HCT116 (cell line): ENCODE data around the gene ACP6. TPM values are rescaled to one million over a fixed set of nuclear protein-coding genes. Genes with fewer than 3 reads are reported as not detected.
A peak's percentile ranks its signal among the peaks of the same experiment; 100 is the strongest.

Experiments used
- ATAC-seq: fragments of 200-7000 bp; cut with Tn5 transposase; 2 replicates; pipeline ENCODE4 v1.9.1; 2020; ENCODE audit warnings: mild to moderate bottlenecking, moderate library complexity
- BruUV-seq: library from RNA; stranded (reverse); fragments of 400-500 nt; replicated peaks from 2 replicates; lab custom pipeline; 2021; lab: Mats Ljungman, UMichigan
- CTCF ChIA-PET: fragments of 300-600 bp; sonication (Branson Sonifier 250); formaldehyde crosslinking; loops from one replicate; lab custom pipeline; 2021; ENCODE audit warnings: antibody characterized with exemption; lab: Charles Lee
- POLR2A ChIA-PET: fragments of 300-600, 350-600 bp; sonication (Branson Sonifier 250); formaldehyde crosslinking; loops from one replicate; lab custom pipeline; 2021; ENCODE audit warnings: antibody characterized with exemption; lab: Charles Lee
- RAD21 ChIA-PET, 2 experiments: fragments of 300-600 bp; sonication (Branson Sonifier 250); formaldehyde crosslinking; loops; one replicate each; lab custom pipeline; 2023; ENCODE audit warnings: low total read pairs in 2 of 2; ENCODE audit not compliant: uncharacterized antibody in 2 of 2, unreplicated experiment in 2 of 2, low non-redundant PET in 1 of 2; lab: Charles Lee
- DNase-seq: peaks from one replicate; pipeline ENCODE4 v3.0.0-alpha.2; 2010; ENCODE audit warnings: low read depth, low spot score
- H2AFZ ChIP-seq: fragments of 200-600 bp; shearing (Covaris generic), sonication (generic); 2 replicates; pipeline ENCODE4 v1.6.1; 2017; ENCODE audit warnings: low read depth, mixed run types, mixed read lengths, antibody characterized with exemption, low read length; ENCODE audit not compliant: poor library complexity, severe bottlenecking
- H3K27ac ChIP-seq: 2 replicates; pipeline ENCODE4 v1.5.1; 2012; ENCODE audit warnings: low read depth, low read length
- H3K27me3 ChIP-seq: fragments of 200-600 bp; sonication (generic); 2 replicates; pipeline ENCODE4 v1.6.1; 2016; ENCODE audit warnings: mixed run types, low read length, mixed read lengths; ENCODE audit not compliant: insufficient read depth
- H3K36me3 ChIP-seq, 2 experiments: fragments of 200-500 bp in 1 of 2; fragments of 200-600 bp in 1 of 2; sonication (Bioruptor generic) in 1 of 2; sonication (generic) in 1 of 2; 2 replicates each; pipeline versions ENCODE4 v1.5.1 to v1.6.1; 2014 to 2016; ENCODE audit warnings: low read length in 2 of 2, inconsistent platforms in 1 of 2, mixed read lengths in 1 of 2, mixed run types in 1 of 2; ENCODE audit not compliant: insufficient read depth in 2 of 2, control insufficient read depth in 1 of 2
- H3K4me1 ChIP-seq, 2 experiments: fragments of 200-600 bp in 1 of 2; sonication (generic) in 1 of 2; 2 replicates each; pipeline versions ENCODE4 v1.5.1 to v1.6.1; 2012 to 2017; ENCODE audit warnings: low read length in 2 of 2, inconsistent platforms in 1 of 2, mild to moderate bottlenecking in 1 of 2, mixed read lengths in 1 of 2, mixed run types in 1 of 2, moderate library complexity in 1 of 2; ENCODE audit not compliant: insufficient read depth in 2 of 2, control insufficient read depth in 1 of 2
- H3K4me2 ChIP-seq: fragments of 200-600 bp; sonication (generic); 2 replicates; pipeline ENCODE4 v1.6.1; 2017; ENCODE audit warnings: mixed run types, low read length, mixed read lengths
- H3K4me3 ChIP-seq, 2 experiments: fragments of 200-600 bp in 1 of 2; sonication (generic) in 1 of 2; replicated peaks in 1 of 2; 2 replicates each; pipeline ENCODE4 v1.5.1; 2011 to 2016; ENCODE audit warnings: low read length in 2 of 2, control low read depth in 1 of 2, low read depth in 1 of 2, mild to moderate bottlenecking in 1 of 2, mixed read lengths in 1 of 2, mixed run types in 1 of 2
- H3K79me2 ChIP-seq: fragments of 200-600 bp; sonication (generic); 2 replicates; pipeline ENCODE4 v1.6.1; 2017; ENCODE audit warnings: mild to moderate bottlenecking, mixed run types, low read length, moderate library complexity, mixed read lengths; ENCODE audit not compliant: insufficient read depth
- H3K9ac ChIP-seq: fragments of 200-600 bp; sonication (generic); 2 replicates; pipeline ENCODE4 v1.6.1; 2016; ENCODE audit warnings: low read length, mixed read lengths
- H3K9me2 ChIP-seq: fragments of 200-600 bp; sonication (generic), shearing (Covaris generic); 2 replicates; pipeline ENCODE4 v1.6.1; 2017; ENCODE audit warnings: mixed run types, mild to moderate bottlenecking, moderate library complexity; ENCODE audit not compliant: insufficient read depth
- H3K9me3 ChIP-seq, 2 experiments: fragments of 200-500 bp in 1 of 2; fragments of 200-600 bp in 1 of 2; sonication (Bioruptor generic) in 1 of 2; sonication (generic) in 1 of 2; 2 replicates each; pipeline ENCODE4 v1.6.1; 2014 to 2017; ENCODE audit warnings: low read length in 2 of 2, mixed read lengths in 2 of 2, inconsistent platforms in 1 of 2, low read depth in 1 of 2, mild to moderate bottlenecking in 1 of 2, mixed run types in 1 of 2, moderate library complexity in 1 of 2; ENCODE audit not compliant: control insufficient read depth in 1 of 2, insufficient read depth in 1 of 2
- H4K20me1 ChIP-seq: fragments of 200-600 bp; sonication (generic), shearing (Covaris generic); 2 replicates; pipeline ENCODE4 v1.6.1; 2017; ENCODE audit warnings: mixed run types, mild to moderate bottlenecking, moderate library complexity; ENCODE audit not compliant: insufficient read depth
- EGR1 ChIP-seq: IDR thresholded peaks from 2 replicates; pipeline ENCODE4 v1.6.1; 2012; ENCODE audit warnings: low read depth
- EZH2 ChIP-seq: fragments of 200-600 bp; sonication (generic); IDR thresholded peaks from 2 replicates; pipeline ENCODE4 v1.6.1; 2017; ENCODE audit warnings: antibody characterized with exemption, mixed run types
- POLR2AphosphoS5 ChIP-seq: IDR thresholded peaks from 2 replicates; pipeline ENCODE4 v1.6.1; 2011; ENCODE audit warnings: mild to moderate bottlenecking, low read depth, low read length, moderate library complexity
- RAD21 ChIP-seq: IDR thresholded peaks from 2 replicates; pipeline ENCODE4 v1.6.1; 2012; ENCODE audit warnings: low read depth, mild to moderate bottlenecking
- SRF ChIP-seq: IDR thresholded peaks from 2 replicates; pipeline ENCODE4 v1.6.1; 2012; ENCODE audit warnings: low read depth
- ZFX ChIP-seq: fragments of 450-650 bp; IDR thresholded peaks from 2 replicates; pipeline ENCODE4 v1.6.1; 2017
- intact Hi-C: fragments of 100-400 bp; cut with micrococcal nuclease; formaldehyde crosslinking; loops from 2 replicates; pipeline ENCODE4 v1.10.0; 2022
- total RNA-seq: library from RNA; stranded (reverse); gene quantifications from one replicate; pipeline ENCODE4 v1.2.1, GENCODE V29; 2021; ENCODE audit not compliant: unreplicated experiment
- TF ChIP-seq, protein P1 (sequence below), 3 experiments: fragments of 200-600 bp in 1 of 3; sonication (generic) in 1 of 3; IDR thresholded peaks in 2 of 3; conservative IDR thresholded peaks in 1 of 3; 2 replicates each; pipeline ENCODE4 v1.5.1; 2012 to 2017; ENCODE audit warnings: low read depth in 2 of 3, low read length in 2 of 3, antibody characterized with exemption in 1 of 3, borderline replicate concordance in 1 of 3, control low read depth in 1 of 3, mild to moderate bottlenecking in 1 of 3, mixed read lengths in 1 of 3, mixed run types in 1 of 3, moderate library complexity in 1 of 3; ENCODE audit not compliant: insufficient read depth in 1 of 3
- TF ChIP-seq, protein P2 (sequence below): IDR thresholded peaks from 2 replicates; pipeline ENCODE4 v1.6.1; 2011; ENCODE audit warnings: mild to moderate bottlenecking, low read length, moderate library complexity; ENCODE audit not compliant: insufficient replicate concordance; ENCODE audit errors: extremely low read depth

The ACP6 gene
- total RNA-seq, 1 experiment from 2014 or later = 26.4 TPM

DNA sequence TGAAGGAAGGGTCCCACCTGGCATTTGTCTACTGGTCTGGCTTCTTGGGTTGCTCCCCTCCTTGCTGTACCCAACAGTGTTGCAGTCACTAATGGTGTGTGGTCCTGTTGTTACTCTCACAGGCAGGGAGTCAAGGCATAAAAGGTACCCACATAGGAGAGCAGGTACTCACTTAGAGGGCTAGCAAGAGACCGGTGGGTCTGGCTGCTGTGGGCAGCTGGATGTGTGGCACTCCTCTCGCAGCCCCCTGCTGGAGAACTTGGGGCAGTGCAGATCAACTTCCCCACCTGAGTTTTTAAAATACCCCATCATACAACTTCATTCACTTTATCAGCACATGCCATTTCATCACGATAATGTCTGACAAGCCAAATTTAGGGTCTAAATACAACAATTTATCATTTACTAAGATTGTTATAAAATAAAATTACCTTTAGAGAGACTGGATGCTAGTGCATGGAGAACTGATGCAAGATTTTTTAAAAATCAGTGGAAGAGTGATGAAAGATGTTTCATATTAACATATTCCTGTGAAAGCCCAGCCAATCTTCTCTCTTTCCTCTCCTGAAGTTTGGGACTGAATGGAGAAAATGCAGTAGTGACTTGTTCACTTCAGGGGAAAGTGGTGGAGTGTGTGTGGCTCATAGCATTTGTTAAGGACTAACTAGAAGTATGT is 42.8 kb downstream of the ACP6 start:
- no peak overlapping the region for H3K27ac ChIP-seq
- no peak overlapping the region for H3K4me3 ChIP-seq
- peak; percentile 13 for DNase-seq
- no peak overlapping the region for H2AFZ ChIP-seq
- H4K20me1 ChIP-seq = no peaks in the 10 kb centered on the region
- intact Hi-C loops = loop anchor here (1.0 to 5.0 kb wide), 2 partner anchors 132 to 355 kb away; no protein-coding TSS in a partner anchor
- peak; percentile 89 for ATAC-seq
- CTCF ChIA-PET = interaction anchor here (0.7 to 1.8 kb wide), 5 partner anchors 13 to 265 kb away, joined by 3 to 4 read pairs (median 3); no protein-coding TSS in a partner anchor
- H3K79me2 ChIP-seq = no peaks in the 10 kb centered on the region
- H3K4me2 ChIP-seq = no peak overlapping the region
- TF ChIP-seq ZFX = no peak
- TF ChIP-seq, protein P1, sequence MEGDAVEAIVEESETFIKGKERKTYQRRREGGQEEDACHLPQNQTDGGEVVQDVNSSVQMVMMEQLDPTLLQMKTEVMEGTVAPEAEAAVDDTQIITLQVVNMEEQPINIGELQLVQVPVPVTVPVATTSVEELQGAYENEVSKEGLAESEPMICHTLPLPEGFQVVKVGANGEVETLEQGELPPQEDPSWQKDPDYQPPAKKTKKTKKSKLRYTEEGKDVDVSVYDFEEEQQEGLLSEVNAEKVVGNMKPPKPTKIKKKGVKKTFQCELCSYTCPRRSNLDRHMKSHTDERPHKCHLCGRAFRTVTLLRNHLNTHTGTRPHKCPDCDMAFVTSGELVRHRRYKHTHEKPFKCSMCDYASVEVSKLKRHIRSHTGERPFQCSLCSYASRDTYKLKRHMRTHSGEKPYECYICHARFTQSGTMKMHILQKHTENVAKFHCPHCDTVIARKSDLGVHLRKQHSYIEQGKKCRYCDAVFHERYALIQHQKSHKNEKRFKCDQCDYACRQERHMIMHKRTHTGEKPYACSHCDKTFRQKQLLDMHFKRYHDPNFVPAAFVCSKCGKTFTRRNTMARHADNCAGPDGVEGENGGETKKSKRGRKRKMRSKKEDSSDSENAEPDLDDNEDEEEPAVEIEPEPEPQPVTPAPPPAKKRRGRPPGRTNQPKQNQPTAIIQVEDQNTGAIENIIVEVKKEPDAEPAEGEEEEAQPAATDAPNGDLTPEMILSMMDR (IDR thresholded peaks at IDR 0.05 in 2 of 3, conservative IDR thresholded peaks at IDR 0.05 in 1 of 3; ENCODE audit: borderline replicate concordance in 1 of 3, insufficient read depth in 1 of 3, low read depth in 2 of 3, low read length in 2 of 3) = peak; percentile 64 to 90 (median 86)
- no peak for TF ChIP-seq SRF
- TF ChIP-seq EZH2 = no peak
- TF ChIP-seq EGR1 = no peak
- TF ChIP-seq, protein P2, sequence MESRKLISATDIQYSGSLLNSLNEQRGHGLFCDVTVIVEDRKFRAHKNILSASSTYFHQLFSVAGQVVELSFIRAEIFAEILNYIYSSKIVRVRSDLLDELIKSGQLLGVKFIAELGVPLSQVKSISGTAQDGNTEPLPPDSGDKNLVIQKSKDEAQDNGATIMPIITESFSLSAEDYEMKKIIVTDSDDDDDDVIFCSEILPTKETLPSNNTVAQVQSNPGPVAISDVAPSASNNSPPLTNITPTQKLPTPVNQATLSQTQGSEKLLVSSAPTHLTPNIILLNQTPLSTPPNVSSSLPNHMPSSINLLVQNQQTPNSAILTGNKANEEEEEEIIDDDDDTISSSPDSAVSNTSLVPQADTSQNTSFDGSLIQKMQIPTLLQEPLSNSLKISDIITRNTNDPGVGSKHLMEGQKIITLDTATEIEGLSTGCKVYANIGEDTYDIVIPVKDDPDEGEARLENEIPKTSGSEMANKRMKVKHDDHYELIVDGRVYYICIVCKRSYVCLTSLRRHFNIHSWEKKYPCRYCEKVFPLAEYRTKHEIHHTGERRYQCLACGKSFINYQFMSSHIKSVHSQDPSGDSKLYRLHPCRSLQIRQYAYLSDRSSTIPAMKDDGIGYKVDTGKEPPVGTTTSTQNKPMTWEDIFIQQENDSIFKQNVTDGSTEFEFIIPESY = no peak
- no peak for TF ChIP-seq POLR2AphosphoS5
- TF ChIP-seq RAD21 = peak; percentile 68
- BruUV-seq = no TSS peak
- no peaks in the 10 kb centered on the region for H3K27me3 ChIP-seq
- H3K36me3 ChIP-seq = peaks cover 3 to 11% of the 10 kb centered on the region in 2 experiments; a peak in 1 of 4 replicates
- H3K9me3 ChIP-seq = no peaks in the 10 kb centered on the region
- RAD21 ChIA-PET = interaction anchor here in 1 of 2 experiments (1.0 kb wide), 1 partner anchor 112 kb away, joined by 4 read pairs; no protein-coding TSS in a partner anchor
- no peak overlapping the region for H3K9ac ChIP-seq
- no peaks in the 10 kb centered on the region for H3K9me2 ChIP-seq
- POLR2A ChIA-PET = no interaction called here
- no peaks in the 10 kb centered on the region for H3K4me1 ChIP-seq
